ENCODE measurements around the gene TMEM150A. TPM values are rescaled to one million over a fixed set of nuclear protein-coding genes. Genes with fewer than 3 reads are reported as not detected.

TMEM150A gene
- 31.5 TPM for total RNA-seq
- long read RNA-seq, transcript TMEM150A-203 (7 exons, 1,776 nt), result minor isoform, 7 of 61 reads
- long read RNA-seq, transcript TMEM150A-202 (8 exons, 1,518 nt), result major isoform, 26 of 61 reads
- long read RNA-seq, partial matches to known transcripts, result 10 of 61 reads
- long read RNA-seq, other reads (novel, unspliced or antisense), result 14 of 61 reads

- H3K9me3 ChIP-seq, result no peaks in the 10 kb centered on the region
- DNase-seq (peak; percentile 98), ATAC-seq (peak; percentile 95)
- peak within 1 kb of the TSS; percentile 89 for H3K27ac ChIP-seq
- intact Hi-C loops (cut with DNase I), result no loop called here
- TF ChIP-seq CTCF (IDR thresholded peaks at IDR 0.05), result peak; percentile 50
- peaks cover 23% of the 10 kb centered on the region for H3K36me3 ChIP-seq
- H3K4me1 ChIP-seq, result peaks cover 41% of the 10 kb centered on the region
- no peaks in the 10 kb centered on the region for H3K27me3 ChIP-seq
- peak within 1 kb of the TSS; percentile 79 for H3K4me3 ChIP-seq
These were observed at the start of gene TMEM150A for GRCh38 chr2:85602476-85603234. TSS of gene TMEM150A (minus strand) at chr2:85602698. CDS start at chr2:85601948, 750 bp downstream.

- peaks cover 27% of the 10 kb centered on the region for H3K4me1 ChIP-seq
- H3K9me3 ChIP-seq, result no peaks in the 10 kb centered on the region
- no peak for ATAC-seq
- H3K27ac ChIP-seq, result peak overlapping the region; percentile 53
- H3K4me3 ChIP-seq, result no peak overlapping the region
- intact Hi-C loops (cut with DNase I), result no loop called here
- peaks cover 39% of the 10 kb centered on the region for H3K36me3 ChIP-seq
- no peaks in the 10 kb centered on the region for H3K27me3 ChIP-seq
- no peak for DNase-seq
- TF ChIP-seq CTCF (IDR thresholded peaks at IDR 0.05), result no peak
These were observed 49.6 kb upstream of the TMEM150A start for GRCh38 chr2:85652056-85652455.

- H3K36me3 ChIP-seq, result peaks cover 49% of the 10 kb centered on the region
- DNase-seq, result no peak
- no peaks in the 10 kb centered on the region for H3K27me3 ChIP-seq
- H3K27ac ChIP-seq, result no peak overlapping the region
- no peak for ATAC-seq
- no peak for TF ChIP-seq CTCF (IDR thresholded peaks at IDR 0.05)
- no peaks in the 10 kb centered on the region for H3K9me3 ChIP-seq
- intact Hi-C loops (cut with DNase I), result no loop called here
- H3K4me1 ChIP-seq, result peaks cover 27% of the 10 kb centered on the region
- no peak overlapping the region for H3K4me3 ChIP-seq
These were observed 48.6 kb upstream of the TMEM150A start for GRCh38 chr2:85651097-85651496.

- ATAC-seq (no peak), DNase-seq (no peak)
- TF ChIP-seq CTCF (IDR thresholded peaks at IDR 0.05), result no peak
- H3K4me1 ChIP-seq, result peaks cover 27% of the 10 kb centered on the region
- no peak overlapping the region for H3K4me3 ChIP-seq
- H3K27ac ChIP-seq, result no peak overlapping the region
- intact Hi-C loops (cut with DNase I), result no loop called here
- peaks cover 55% of the 10 kb centered on the region for H3K36me3 ChIP-seq
- H3K27me3 ChIP-seq, result no peaks in the 10 kb centered on the region
- no peaks in the 10 kb centered on the region for H3K9me3 ChIP-seq
These were observed 48.0 kb upstream of the TMEM150A start for GRCh38 chr2:85650456-85650855.

GRCh38 chr2:85649201-85650190 lies 47.0 kb upstream of the TMEM150A start:
- peaks cover 65% of the 10 kb centered on the region for H3K36me3 ChIP-seq
- no peaks in the 10 kb centered on the region for H3K27me3 ChIP-seq
- H3K4me3 ChIP-seq, result no peak overlapping the region
- no peak for DNase-seq
- H3K4me1 ChIP-seq, result peaks cover 27% of the 10 kb centered on the region
- intact Hi-C loops (cut with DNase I), result no loop called here
- no peaks in the 10 kb centered on the region for H3K9me3 ChIP-seq
- H3K27ac ChIP-seq, result peak overlapping the region; percentile 66
- TF ChIP-seq CTCF (IDR thresholded peaks at IDR 0.05), result no peak
- ATAC-seq, result no peak

Measured in upper lobe of right lung (tissue), 1 donor.